Mucosa of descending colon (tissue), 3 donors: Measurements from ENCODE around the gene GNAT3. TPM values are rescaled to one million over a fixed set of nuclear protein-coding genes. Genes with fewer than 3 reads are reported as not detected.

ENCODE experiments used
- ATAC-seq: fragments of 200-7000 bp; cut with Tn5 transposase; one replicate; pipeline ENCODE4 v1.9.1; 2020; ENCODE audit warnings: mild to moderate bottlenecking, moderate library complexity
- DNase-seq, 3 donors: peaks; one replicate each; pipeline ENCODE4 v3.0.0-alpha.2; 2020
- H3K36me3 ChIP-seq: fragments of 200-600 bp; one replicate; pipeline ENCODE4 v1.8.0; 2021; ENCODE audit warnings: low read depth, mild to moderate bottlenecking
- H3K4me1 ChIP-seq: fragments of 200-600 bp; one replicate; pipeline ENCODE4 v1.8.0; 2021; ENCODE audit warnings: low read depth, mild to moderate bottlenecking
- H3K4me3 ChIP-seq: fragments of 200-600 bp; one replicate; pipeline ENCODE4 v1.8.0; 2021; ENCODE audit warnings: mild to moderate bottlenecking
- H3K9me3 ChIP-seq: fragments of 200-600 bp; one replicate; pipeline ENCODE4 v1.8.0; 2021; ENCODE audit warnings: mild to moderate bottlenecking
- intact Hi-C, 2 donors: fragments of 100-400 bp; cut with DNase I in 1 of 2; cut with micrococcal nuclease in 1 of 2; formaldehyde crosslinking; loops; one replicate each; pipeline versions ENCODE4 v1.11.0 to v1.11.1; 2022; cut with DNase I, micrococcal nuclease
- total RNA-seq, 3 donors: library from RNA; stranded (reverse); fragmentation: NEBNext Ultra II Directional in 2 of 3; extraction: Animal tissue kit (Norgen Biotek cat#: 25700) in 2 of 3; gene quantifications; one replicate each; pipeline versions ENCODE4 v1.2.1 to v1.2.4, GENCODE V29; 2021 to 2023
- TF ChIP-seq, protein P1 (sequence below): fragments of 200-600 bp; IDR thresholded peaks from one replicate; pipeline ENCODE4 v1.8.0; 2022; ENCODE audit warnings: antibody characterized with exemption, mild to moderate bottlenecking
- donor health status: DM: no; HTN: no; CAD: no; lungs with moderate emphysema.
- donor health status: DM: no; HTN: no; CAD: no.
- donor health status: DM: no; HTN: yes; CAD: no.

The GNAT3 gene
- total RNA-seq, 3 donors from 2014 or later: not detected

DNA sequence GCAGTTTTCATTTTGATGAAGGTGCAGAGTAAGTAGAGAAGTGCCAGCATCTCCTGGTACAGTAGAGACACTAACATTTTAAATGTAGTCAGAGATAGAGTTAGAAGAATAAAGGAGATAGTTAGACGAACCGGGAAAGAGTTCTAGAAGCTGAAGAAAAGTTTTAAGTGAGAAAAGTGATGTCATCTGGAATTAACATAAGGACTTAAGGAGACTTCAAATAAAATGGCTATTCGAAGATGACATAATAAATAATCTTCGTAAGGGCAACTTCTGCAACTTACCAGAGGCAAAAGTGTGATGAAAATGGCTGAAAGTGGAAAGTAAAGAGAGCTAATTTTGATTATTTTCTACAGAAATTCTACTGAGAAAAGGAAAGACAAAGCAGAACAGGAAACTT lies 20.4 kb downstream of the GNAT3 start:
- Histone ChIP-seq H3K4me3 (no peak overlapping the region), H3K4me1 (no peaks in the 10 kb centered on the region), H3K9me3 (no peaks in the 10 kb centered on the region), H3K36me3 (no peaks in the 10 kb centered on the region)
- DNase-seq (no peak), ATAC-seq (no peak)
- intact Hi-C loops: no loop called here
- TF ChIP-seq, protein P1, sequence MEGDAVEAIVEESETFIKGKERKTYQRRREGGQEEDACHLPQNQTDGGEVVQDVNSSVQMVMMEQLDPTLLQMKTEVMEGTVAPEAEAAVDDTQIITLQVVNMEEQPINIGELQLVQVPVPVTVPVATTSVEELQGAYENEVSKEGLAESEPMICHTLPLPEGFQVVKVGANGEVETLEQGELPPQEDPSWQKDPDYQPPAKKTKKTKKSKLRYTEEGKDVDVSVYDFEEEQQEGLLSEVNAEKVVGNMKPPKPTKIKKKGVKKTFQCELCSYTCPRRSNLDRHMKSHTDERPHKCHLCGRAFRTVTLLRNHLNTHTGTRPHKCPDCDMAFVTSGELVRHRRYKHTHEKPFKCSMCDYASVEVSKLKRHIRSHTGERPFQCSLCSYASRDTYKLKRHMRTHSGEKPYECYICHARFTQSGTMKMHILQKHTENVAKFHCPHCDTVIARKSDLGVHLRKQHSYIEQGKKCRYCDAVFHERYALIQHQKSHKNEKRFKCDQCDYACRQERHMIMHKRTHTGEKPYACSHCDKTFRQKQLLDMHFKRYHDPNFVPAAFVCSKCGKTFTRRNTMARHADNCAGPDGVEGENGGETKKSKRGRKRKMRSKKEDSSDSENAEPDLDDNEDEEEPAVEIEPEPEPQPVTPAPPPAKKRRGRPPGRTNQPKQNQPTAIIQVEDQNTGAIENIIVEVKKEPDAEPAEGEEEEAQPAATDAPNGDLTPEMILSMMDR: no peak

DNA sequence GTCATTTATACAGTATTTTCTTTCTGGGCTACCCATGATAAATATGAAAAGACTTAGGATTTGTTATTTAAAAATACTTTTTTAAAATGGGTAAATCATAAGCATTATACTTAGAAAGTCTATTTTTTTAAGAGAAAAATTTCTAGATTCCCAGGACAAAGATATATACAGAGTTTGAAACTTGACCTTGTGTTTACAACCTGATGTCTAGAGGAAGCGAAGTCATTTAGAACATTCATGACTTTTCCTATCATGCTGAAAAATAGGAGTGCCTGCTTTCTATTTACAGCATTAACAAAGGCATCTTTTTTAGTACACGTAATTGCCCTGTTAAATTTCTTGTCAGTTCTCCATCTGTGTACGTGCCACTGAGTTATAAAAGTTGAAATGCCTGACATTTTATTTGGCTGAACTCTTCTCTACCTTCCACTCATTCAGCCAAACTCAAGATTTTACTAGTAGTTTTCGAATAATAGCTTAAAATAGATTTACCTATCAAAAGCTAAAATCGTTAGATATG lies 23.0 kb downstream of the GNAT3 start:
- intact Hi-C loops: no loop called here
- H3K4me3 ChIP-seq: no peak overlapping the region
- TF ChIP-seq, protein P1: no peak
- ATAC-seq (no peak), DNase-seq (no peak)
- no peaks in the 10 kb centered on the region for H3K9me3 ChIP-seq
- H3K36me3 ChIP-seq: no peaks in the 10 kb centered on the region
- no peaks in the 10 kb centered on the region for H3K4me1 ChIP-seq

DNA sequence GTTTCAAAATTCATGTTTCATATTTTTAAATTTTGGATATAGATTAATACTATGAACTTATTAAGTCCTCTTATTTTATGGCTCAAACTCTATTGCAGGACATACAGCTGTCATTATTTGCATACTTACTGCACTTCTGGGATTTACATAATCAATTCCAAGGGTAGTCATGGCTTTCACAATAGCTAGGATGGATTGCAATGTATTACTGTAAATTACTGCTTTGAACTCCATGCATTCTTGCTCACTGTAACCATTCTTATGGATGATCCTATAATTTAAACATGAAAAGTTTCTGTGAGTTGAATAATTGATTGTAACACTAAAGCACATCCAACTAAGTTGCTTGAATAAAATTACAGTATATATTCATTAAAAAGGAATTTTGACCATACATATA lies 23.5 kb downstream of the GNAT3 start:
- no peak for ATAC-seq
- TF ChIP-seq, protein P1: no peak
- DNase-seq: no peak
- Histone ChIP-seq H3K4me1 (no peaks in the 10 kb centered on the region), H3K36me3 (no peaks in the 10 kb centered on the region), H3K9me3 (no peaks in the 10 kb centered on the region), H3K4me3 (no peak overlapping the region)
- intact Hi-C loops: no loop called here

DNA sequence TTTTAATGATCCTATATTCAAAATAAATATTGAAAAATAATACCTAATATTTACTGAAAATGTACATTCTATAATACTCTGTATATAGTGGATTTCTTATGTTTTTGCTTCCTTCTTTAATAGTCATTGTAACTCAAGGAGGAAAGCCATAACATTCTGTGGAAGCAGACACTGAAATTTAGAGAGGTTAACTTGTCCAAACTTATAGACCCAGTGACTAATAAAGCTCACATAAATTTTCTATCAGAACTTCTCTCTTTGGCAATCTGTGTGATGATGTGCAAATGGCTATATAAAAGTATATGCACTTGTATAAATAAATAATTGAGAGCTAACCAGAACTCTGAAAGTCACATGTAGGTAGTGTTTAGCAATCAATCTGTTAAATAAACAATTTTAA lies 26.1 kb downstream of the GNAT3 start:
- DNase-seq (no peak), ATAC-seq (no peak)
- Histone ChIP-seq H3K36me3 (no peaks in the 10 kb centered on the region), H3K9me3 (no peaks in the 10 kb centered on the region), H3K4me1 (no peaks in the 10 kb centered on the region), H3K4me3 (no peak overlapping the region)
- TF ChIP-seq, protein P1: no peak
- intact Hi-C loops: no loop called here

DNA sequence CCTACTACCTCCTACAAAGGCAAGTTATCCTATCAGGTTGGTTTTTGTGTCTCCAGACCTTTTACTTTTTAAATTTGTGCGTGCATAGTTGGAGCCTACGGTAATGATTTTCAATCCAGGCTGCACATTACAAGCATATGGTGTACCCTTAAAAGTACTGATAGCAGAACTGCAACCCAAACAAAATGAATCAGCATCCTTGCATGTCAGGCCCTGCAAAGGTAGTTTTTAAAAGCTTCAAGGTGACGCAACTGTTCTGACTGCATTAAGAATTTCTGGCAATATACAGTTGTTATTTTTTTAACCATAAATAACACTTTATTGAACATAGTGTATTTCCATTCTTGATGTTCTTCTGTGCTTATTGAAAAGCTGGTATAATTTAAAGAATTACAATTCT lies 28.9 kb downstream of the GNAT3 start:
- Histone ChIP-seq H3K9me3 (no peaks in the 10 kb centered on the region), H3K36me3 (no peaks in the 10 kb centered on the region), H3K4me1 (no peaks in the 10 kb centered on the region), H3K4me3 (no peak overlapping the region)
- intact Hi-C loops: no loop called here
- DNase-seq: no peak
- TF ChIP-seq, protein P1: no peak
- ATAC-seq: no peak
